Neutrophil (primary cell): ENCODE results near the gene TTC27.

Experiments used
- H3K27ac ChIP-seq: fragments of 200-600 bp; sonication (generic); 2 replicates; pipeline ENCODE4 v1.5.1; 2016; ENCODE audit warnings: mild to moderate bottlenecking, moderate library complexity
- H3K27me3 ChIP-seq: fragments of 200-600 bp; sonication (generic); 2 replicates; pipeline ENCODE4 v1.6.0; 2016; ENCODE audit warnings: mild to moderate bottlenecking
- H3K36me3 ChIP-seq: fragments of 200-600 bp; sonication (generic); 2 replicates; pipeline ENCODE4 v1.5.1; 2017
- H3K4me1 ChIP-seq, 2 experiments: fragments of 200-600 bp in 1 of 2; sonication (generic) in 1 of 2; 1 replicate in 1 of 2; 2 replicates in 1 of 2; pipeline versions ENCODE4 v1.5.1 to v1.6.1; 2013 to 2016; ENCODE audit warnings: low read depth in 1 of 2, low read length in 1 of 2, mild to moderate bottlenecking in 1 of 2, moderate library complexity in 1 of 2; ENCODE audit not compliant: control insufficient read depth in 1 of 2, insufficient read depth in 1 of 2
- H3K4me3 ChIP-seq, 2 experiments: fragments of 200-600 bp in 1 of 2; sonication (generic) in 1 of 2; 1 replicate in 1 of 2; 2 replicates in 1 of 2; pipeline ENCODE4 v1.5.1; 2013 to 2016; ENCODE audit warnings: low read depth in 1 of 2, low read length in 1 of 2, mild to moderate bottlenecking in 1 of 2, moderate library complexity in 1 of 2
- H3K9me3 ChIP-seq: fragments of 200-600 bp; sonication (generic); 2 replicates; pipeline ENCODE4 v1.5.1; 2016
- TF ChIP-seq, protein P1 (sequence below): fragments of 200-600 bp; sonication (generic); IDR thresholded peaks from 2 replicates; pipeline ENCODE4 v1.5.1; 2016; ENCODE audit warnings: antibody characterized with exemption

The TTC27 gene

DNA sequence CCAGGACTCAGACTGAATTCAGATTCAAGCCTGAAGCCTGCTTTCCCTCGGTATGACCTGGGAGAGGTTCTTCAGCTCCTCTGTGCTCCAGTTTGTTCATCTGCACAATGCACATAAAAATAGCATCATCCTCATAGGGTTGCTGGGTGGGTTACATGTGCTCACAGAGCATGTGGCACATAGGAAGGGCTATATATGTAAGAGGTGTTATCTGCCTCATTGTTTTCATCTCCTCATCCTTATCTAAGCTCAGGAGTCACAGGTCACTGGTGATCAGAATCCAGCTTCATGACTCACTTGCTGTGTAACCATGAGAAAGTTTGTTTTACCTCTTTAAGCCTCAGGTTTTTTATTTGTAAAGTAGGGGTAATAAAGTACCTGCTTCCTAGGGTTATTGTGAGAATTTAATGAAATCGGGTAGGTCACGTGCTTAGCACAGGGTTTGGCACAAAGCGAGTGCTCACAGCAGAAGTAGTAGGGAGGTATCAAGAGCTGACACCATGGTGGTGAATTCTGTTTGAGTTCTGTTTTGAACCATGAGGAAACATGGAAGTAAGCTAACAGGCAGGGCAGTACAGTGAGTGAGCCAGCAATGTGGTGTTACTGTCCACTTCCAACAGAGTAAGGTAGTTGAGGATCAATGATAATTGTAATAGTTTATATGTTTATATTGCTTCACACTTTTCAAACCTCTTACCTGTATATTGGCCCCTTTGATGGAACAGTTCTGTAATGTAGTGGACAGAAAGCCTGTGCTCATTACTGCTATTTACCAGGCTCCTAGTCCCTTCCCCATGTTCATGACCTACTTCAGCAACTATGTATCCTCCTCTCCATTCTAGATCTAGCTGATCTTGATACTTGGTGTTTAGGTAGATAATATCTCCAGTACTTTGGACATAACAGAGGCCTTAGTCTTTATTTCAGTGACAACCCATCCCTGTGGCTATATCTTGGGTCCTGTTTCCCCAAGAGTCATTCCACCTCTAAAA, 177.6 kb downstream of the TTC27 start:
- H3K4me3 ChIP-seq: no peak overlapping the region
- no peaks in the 10 kb centered on the region for H3K27me3 ChIP-seq
- H3K4me1 ChIP-seq: no peaks in the 10 kb centered on the region
- H3K27ac ChIP-seq: no peak overlapping the region
- H3K36me3 ChIP-seq: no peaks in the 10 kb centered on the region
- no peaks in the 10 kb centered on the region for H3K9me3 ChIP-seq
- TF ChIP-seq, protein P1, sequence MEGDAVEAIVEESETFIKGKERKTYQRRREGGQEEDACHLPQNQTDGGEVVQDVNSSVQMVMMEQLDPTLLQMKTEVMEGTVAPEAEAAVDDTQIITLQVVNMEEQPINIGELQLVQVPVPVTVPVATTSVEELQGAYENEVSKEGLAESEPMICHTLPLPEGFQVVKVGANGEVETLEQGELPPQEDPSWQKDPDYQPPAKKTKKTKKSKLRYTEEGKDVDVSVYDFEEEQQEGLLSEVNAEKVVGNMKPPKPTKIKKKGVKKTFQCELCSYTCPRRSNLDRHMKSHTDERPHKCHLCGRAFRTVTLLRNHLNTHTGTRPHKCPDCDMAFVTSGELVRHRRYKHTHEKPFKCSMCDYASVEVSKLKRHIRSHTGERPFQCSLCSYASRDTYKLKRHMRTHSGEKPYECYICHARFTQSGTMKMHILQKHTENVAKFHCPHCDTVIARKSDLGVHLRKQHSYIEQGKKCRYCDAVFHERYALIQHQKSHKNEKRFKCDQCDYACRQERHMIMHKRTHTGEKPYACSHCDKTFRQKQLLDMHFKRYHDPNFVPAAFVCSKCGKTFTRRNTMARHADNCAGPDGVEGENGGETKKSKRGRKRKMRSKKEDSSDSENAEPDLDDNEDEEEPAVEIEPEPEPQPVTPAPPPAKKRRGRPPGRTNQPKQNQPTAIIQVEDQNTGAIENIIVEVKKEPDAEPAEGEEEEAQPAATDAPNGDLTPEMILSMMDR: no peak

- Histone ChIP-seq H3K4me3 (no peak overlapping the region), H3K27ac (no peak overlapping the region), H3K9me3 (no peaks in the 10 kb centered on the region), H3K36me3 (no peaks in the 10 kb centered on the region), H3K27me3 (no peaks in the 10 kb centered on the region), H3K4me1 (no peaks in the 10 kb centered on the region)
- TF ChIP-seq, protein P1: no peak
These were observed 179.0 kb downstream of the TTC27 start for GRCh38 chr2:32806857-32807256.

DNA sequence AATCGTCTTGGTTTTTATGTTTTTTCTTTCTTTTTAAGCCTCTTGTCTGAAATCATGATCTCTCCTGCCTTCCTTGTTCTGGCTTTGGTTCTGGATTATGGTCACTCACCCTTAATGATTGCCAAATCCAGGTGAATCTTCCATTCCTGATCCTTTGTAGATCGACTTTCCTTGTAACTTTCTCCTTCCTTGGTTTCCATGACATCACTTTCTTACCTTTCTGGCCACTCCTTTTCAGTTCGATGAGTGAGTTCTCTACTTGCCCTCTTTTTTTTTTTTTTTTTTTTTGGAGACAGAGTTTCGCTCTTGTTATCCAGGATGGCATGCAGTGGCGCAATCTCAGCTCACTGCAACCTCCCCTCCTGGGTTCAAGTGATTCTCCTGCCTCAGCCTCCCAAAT, 179.8 kb downstream of the TTC27 start:
- Histone ChIP-seq H3K36me3 (no peaks in the 10 kb centered on the region), H3K27ac (no peak overlapping the region), H3K4me3 (no peak overlapping the region), H3K4me1 (no peaks in the 10 kb centered on the region), H3K9me3 (no peaks in the 10 kb centered on the region), H3K27me3 (no peaks in the 10 kb centered on the region)
- TF ChIP-seq, protein P1: no peak

- no peaks in the 10 kb centered on the region for H3K4me1 ChIP-seq
- no peaks in the 10 kb centered on the region for H3K27me3 ChIP-seq
- no peaks in the 10 kb centered on the region for H3K36me3 ChIP-seq
- no peaks in the 10 kb centered on the region for H3K9me3 ChIP-seq
- TF ChIP-seq, protein P1: no peak
- no peak overlapping the region for H3K27ac ChIP-seq
- H3K4me3 ChIP-seq: no peak overlapping the region
These were observed 183.2 kb downstream of the TTC27 start for GRCh38 chr2:32810909-32811495.

DNA sequence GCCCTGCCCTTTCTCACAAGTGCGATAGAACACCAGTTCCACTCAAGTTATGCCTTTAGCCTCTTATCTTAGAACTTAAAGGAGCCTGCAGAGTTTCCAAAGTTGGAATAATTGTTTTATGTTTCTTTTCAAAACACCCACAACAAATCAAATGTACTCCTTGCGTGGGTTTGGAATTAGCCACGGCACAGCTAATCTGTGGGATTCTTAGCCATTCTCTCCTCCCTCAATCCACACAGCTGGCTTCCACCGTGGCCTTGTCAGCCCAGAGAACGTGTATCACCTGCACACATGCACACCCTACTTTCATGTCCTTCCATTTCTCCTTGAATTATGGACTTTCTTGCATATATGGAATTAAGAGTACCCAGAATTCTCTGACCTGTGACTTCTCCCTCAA, 183.8 kb downstream of the TTC27 start:
- H3K9me3 ChIP-seq: no peaks in the 10 kb centered on the region
- peaks cover 3% of the 10 kb centered on the region in 2 experiments for H3K4me1 ChIP-seq
- H3K27ac ChIP-seq: no peak overlapping the region
- no peaks in the 10 kb centered on the region for H3K27me3 ChIP-seq
- H3K36me3 ChIP-seq: no peaks in the 10 kb centered on the region
- TF ChIP-seq, protein P1: no peak
- H3K4me3 ChIP-seq: no peak overlapping the region
